HL-60/S4 treated with retinoic acid at 250 ng/mL for 4 days and 3 days (cell line): Measurements from ENCODE around the gene ZNF770.
"Not testable (repeated sequence)": the region's sequence is repeated elsewhere in the genome, so short reads cannot be mapped to it uniquely, and the experiment has no call there.

ENCODE experiments used
- in situ Hi-C: fragments of 300-500 bp; cut with MboI; formaldehyde crosslinking; loops from 2 replicates; pipeline ENCODE4 v1.7.0; 2022; ENCODE audit warnings: low sequenced_read_pairs

The ZNF770 gene

GRCh38 chr15:34976073-34976472 is 12.0 kb downstream of the ZNF770 start:
- in situ Hi-C loops, result no loop called here

- in situ Hi-C loops, result no loop called here
Measured at GRCh38 chr15:34973512-34973911, 14.6 kb downstream of the ZNF770 start.

GRCh38 chr15:34970098-34970643 is 17.9 kb downstream of the ZNF770 start:
- in situ Hi-C loops, result not testable (repeated sequence)

- in situ Hi-C loops, result no loop called here
Measured at GRCh38 chr15:34969340-34970097, 18.6 kb downstream of the ZNF770 start, which contains the start of gene AQR. TSS of gene AQR (minus strand) at chr15:34969742. CDS start at chr15:34969613, 129 bp downstream.

GRCh38 chr15:34964277-34964676 is 23.8 kb downstream of the ZNF770 start:
- in situ Hi-C loops, result no loop called here

- in situ Hi-C loops, result no loop called here
Measured at GRCh38 chr15:34953851-34954250, 34.2 kb downstream of the ZNF770 start.

GRCh38 chr15:34952481-34952880 is 35.6 kb downstream of the ZNF770 start:
- in situ Hi-C loops, result no loop called here

- in situ Hi-C loops, result no loop called here
Measured at GRCh38 chr15:34951993-34952392, 36.1 kb downstream of the ZNF770 start.

- in situ Hi-C loops, result no loop called here
Measured at GRCh38 chr15:34944936-34945335, 43.2 kb downstream of the ZNF770 start.

- in situ Hi-C loops, result no loop called here
Measured at GRCh38 chr15:34943711-34944110, 44.4 kb downstream of the ZNF770 start.

- in situ Hi-C loops, result not testable (repeated sequence)
Measured at GRCh38 chr15:34943264-34943663, 44.8 kb downstream of the ZNF770 start.

GRCh38 chr15:34942363-34942762 is 45.7 kb downstream of the ZNF770 start:
- in situ Hi-C loops, result no loop called here

GRCh38 chr15:34941831-34942230 is 46.3 kb downstream of the ZNF770 start:
- in situ Hi-C loops, result no loop called here

- in situ Hi-C loops, result no loop called here
Measured at GRCh38 chr15:34941185-34941698, 46.8 kb downstream of the ZNF770 start.

GRCh38 chr15:34933432-34933975 is 54.6 kb downstream of the ZNF770 start:
- in situ Hi-C loops, result no loop called here

- in situ Hi-C loops, result not testable (repeated sequence)
Measured at GRCh38 chr15:34928349-34928748, 59.7 kb downstream of the ZNF770 start.
